ENCODE measurements around the gene KSR1.
"Not testable (repeated sequence)": the region's sequence is repeated elsewhere in the genome, so short reads cannot be mapped to it uniquely, and the experiment has no call there.

Gene KSR1

DNA sequence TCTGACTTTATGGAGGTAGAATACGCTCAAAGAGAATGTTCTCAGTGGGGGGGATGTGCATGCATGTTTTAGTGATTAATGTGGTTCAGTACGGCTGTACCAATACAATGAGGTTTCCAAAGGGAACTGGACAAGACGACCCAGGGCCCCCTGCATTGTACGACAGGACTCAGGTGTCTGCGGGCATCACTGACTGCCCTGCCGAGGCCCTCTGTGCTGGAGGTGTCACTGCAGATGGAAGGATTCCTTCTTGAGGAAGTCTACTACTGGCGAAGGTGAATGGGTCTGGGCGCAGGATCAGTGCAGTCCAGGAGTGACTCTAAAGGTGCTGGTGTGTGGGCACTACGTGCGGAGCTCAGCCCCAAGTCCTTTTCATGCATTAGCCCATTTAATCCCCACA, 171.3 kb downstream of the KSR1 start:
- H3K27ac ChIP-seq: no peak overlapping the region
- TF ChIP-seq, protein P1, sequence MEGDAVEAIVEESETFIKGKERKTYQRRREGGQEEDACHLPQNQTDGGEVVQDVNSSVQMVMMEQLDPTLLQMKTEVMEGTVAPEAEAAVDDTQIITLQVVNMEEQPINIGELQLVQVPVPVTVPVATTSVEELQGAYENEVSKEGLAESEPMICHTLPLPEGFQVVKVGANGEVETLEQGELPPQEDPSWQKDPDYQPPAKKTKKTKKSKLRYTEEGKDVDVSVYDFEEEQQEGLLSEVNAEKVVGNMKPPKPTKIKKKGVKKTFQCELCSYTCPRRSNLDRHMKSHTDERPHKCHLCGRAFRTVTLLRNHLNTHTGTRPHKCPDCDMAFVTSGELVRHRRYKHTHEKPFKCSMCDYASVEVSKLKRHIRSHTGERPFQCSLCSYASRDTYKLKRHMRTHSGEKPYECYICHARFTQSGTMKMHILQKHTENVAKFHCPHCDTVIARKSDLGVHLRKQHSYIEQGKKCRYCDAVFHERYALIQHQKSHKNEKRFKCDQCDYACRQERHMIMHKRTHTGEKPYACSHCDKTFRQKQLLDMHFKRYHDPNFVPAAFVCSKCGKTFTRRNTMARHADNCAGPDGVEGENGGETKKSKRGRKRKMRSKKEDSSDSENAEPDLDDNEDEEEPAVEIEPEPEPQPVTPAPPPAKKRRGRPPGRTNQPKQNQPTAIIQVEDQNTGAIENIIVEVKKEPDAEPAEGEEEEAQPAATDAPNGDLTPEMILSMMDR (conservative IDR thresholded peaks at IDR 0.05): no peak
- no peak for TF ChIP-seq ZFX (IDR thresholded peaks at IDR 0.05)

DNA sequence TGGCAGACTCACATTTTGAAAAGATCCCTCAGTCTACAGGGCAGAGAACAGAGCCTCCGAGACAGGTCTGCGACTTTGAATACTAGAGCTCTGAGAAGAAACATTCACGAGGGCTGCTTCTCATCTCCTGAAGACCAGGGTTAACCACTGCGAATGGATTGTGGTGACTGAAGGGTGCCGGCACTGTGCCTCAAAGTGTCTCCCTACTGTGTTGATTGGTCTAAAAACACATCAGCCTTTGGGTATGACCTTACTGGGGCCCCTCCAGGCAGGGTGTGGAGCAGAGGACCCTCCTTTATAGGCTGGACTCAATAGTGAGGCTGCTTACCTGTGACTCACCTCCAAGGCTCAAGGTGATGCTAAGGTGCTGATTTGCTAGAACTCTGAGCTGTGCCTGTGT, 172.1 kb downstream of the KSR1 start:
- no peak overlapping the region for H3K27ac ChIP-seq
- TF ChIP-seq ZFX (IDR thresholded peaks at IDR 0.05): no peak
- TF ChIP-seq, protein P1 (conservative IDR thresholded peaks at IDR 0.05): no peak

DNA sequence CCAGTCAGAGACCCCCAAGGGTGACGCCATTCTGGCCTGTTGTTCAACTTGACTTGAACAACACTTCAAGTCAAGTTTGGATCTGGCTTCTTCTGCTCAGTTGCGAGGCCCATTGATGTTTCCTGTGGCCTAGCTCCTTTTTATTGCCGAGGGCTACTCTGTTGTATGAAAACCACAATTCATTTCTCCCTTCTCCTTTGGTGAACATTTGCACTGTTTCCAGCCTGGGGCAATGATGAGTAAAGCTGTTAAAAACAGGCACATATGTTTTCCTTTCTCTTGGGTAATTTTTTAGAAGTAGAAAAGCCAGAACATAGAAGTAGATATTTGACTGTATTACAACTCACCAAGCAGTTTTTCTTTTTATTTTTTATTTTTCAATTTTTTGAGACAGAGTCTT, 173.0 kb downstream of the KSR1 start:
- not testable (repeated sequence) for H3K27ac ChIP-seq

DNA sequence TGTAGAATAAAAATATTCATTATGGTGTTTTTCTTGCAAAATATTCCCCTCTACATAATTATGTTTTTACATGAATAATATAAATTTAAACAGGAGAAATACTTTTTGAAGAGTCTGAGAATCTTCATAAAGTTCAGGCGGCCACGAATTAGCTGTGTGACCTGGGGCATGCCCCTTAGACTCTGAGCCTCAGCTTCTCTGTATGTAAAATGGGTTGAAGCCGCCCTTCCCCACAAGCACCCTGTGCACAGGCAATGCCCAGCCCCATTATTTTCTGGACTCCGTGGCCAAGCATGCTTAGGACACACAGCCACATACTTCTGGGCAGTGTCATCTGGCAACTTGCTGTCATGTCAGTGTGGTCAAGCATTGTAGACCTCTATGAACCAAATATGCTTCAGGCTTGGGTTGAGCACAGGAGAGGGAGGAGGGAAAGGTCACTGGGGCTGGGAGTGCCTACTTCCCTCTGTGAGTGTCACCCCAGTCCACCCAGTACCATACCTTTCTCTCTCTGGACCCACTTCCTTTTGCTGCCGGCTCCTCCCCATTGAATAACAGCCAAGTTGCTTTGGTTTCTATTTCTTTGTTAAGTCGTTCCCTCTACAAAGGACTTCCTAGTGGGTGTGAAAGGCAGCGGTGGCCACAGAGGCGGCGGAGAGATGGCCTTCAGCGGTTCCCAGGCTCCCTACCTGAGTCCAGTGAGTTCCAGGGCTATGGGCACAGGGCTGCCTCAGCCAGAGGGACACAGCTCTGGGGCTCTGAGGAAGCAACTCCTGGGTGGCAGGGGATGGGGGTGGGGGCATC, 174.6 kb downstream of the KSR1 start, which contains the start of gene LGALS9:
TSS of gene LGALS9 (plus strand) at position 582 of the 804 bp plus-strand sequence. CDS start at position 660, 78 bp downstream.
- H3K27ac ChIP-seq: no peak within 1 kb of the TSS
- TF ChIP-seq, protein P1 (conservative IDR thresholded peaks at IDR 0.05): no peak
- no peak for TF ChIP-seq ZFX (IDR thresholded peaks at IDR 0.05)

DNA sequence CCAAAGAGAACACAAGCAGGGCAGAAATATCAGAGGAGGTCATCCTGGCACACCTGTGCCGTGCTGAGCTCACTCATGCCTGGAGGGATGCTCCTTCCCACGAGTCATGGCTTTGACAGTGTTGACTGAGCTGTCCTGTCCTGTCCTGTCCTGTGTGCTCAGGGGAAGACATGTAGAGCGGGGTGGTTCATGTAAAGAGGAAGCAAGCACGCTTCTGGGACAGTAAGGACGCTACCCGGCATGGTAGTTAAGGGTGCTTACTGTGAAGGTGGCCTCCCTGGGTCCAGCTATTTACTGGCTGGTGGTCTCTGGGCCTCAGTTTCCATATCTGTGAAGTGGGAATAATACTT, 175.1 kb downstream of the KSR1 start:
- no peak overlapping the region for H3K27ac ChIP-seq
- TF ChIP-seq, protein P1 (conservative IDR thresholded peaks at IDR 0.05): no peak
- no peak for TF ChIP-seq ZFX (IDR thresholded peaks at IDR 0.05)

DNA sequence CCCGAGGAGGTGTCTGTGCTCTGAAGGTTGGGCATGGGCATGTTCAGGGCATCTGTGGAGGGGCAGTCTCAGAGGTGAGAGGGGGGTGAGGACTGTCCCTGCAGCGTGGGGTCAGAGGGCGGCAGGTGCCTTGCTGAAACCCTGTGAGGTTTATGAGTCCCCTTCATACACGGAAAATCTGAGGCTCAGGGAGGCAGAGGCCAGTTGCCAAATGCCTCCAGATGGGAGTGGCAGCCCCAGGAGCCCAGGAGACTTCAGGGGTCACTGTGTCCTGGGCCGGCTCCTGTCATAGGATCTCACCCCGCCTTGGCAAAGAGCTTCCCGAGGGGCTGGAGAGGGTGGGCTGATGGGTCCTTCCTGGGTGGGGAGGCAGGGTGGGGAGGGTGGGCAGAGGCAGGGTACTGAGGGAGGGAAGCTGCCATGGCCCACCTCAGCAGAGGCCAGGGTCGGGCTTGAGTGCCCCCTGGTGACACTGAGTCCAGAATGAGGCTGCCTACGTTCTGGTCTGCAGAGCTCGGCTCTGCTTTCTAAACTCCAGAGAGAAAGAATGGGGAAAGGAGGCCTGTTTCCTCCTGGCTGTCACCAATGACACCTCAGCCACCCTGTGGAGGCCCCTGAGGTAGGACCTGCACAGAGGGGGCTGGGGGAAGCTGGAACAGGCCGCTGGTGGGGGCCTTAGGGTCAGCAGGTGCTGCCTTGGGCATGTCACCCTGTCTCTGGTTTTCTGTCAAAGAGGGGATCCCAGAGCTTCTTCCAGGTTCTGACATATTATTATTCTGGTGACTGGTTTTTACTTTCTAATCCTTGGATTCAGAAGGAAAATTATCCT, 175.9 kb downstream of the KSR1 start:
- H3K27ac ChIP-seq: no peak overlapping the region
- TF ChIP-seq ZFX (IDR thresholded peaks at IDR 0.05): no peak
- TF ChIP-seq, protein P1 (conservative IDR thresholded peaks at IDR 0.05): no peak

DNA sequence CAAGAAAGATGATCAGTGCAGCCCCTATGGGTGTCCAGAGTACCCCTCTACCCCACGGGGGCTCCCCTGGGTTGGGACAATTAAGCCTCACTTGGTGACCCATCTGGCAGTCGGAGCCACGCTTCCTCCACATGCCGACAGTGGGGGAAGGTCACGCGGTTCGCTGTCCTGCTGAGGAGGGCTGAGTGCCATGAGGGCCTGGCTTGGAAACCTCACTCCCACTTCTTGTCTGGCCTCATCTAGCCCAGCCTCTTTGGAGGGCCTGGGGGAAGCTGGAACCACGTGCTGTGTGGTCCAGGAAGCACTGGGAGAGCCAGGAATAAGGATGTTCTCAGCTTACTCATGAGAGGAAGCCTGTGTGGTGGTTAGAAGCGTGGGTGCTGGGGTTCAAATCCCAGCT, 176.5 kb downstream of the KSR1 start:
- H3K27ac ChIP-seq: not testable (repeated sequence)

DNA sequence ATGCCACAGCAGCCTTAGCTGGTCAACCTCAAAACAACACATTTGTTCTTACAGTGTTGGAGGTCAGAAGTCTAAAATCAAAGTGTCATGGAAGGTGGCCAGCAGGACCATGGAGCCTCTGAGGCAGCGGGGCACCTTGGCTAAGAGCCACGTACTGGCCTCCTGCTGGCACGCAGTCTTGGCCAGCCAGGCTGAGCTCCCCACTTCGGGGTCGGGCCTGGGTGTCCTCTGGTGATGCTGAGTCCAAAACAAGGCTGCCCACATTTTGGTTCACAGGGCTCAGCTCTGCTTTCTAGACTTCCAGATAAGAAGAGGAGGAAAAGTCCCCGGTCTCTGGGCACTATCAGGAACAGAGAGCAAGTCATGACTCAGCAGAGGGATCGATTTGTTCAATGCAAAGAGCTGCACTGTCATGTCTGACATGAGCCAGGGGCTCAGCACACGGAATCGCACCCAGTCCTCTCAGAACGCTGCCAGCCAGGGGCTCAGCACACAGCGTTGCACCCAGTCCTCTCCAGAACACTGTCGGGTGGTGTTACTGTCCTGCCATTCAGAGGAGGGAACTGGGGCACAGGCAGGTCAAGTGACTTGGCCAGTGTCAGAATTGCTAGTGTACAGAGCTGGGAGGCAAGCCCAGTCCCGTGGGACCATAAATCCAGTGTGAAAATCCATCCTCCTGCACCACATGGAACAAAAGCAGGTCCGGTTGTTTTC, 177.2 kb downstream of the KSR1 start:
- no peak overlapping the region for H3K27ac ChIP-seq
- TF ChIP-seq, protein P1 (conservative IDR thresholded peaks at IDR 0.05): no peak
- TF ChIP-seq ZFX (IDR thresholded peaks at IDR 0.05): no peak
